Stimulated activated CD4-positive, alpha-beta T cell treated with anti-CD3 and anti-CD28 coated beads, Interleukin-4, amount 100 ng/mL, for 24 hours (primary cell): ENCODE data around the gene KERA.

ENCODE experiments used
- DNase-seq: peaks from one replicate; pipeline ENCODE4 v3.0.0-alpha.2; 2020

Gene KERA

DNA sequence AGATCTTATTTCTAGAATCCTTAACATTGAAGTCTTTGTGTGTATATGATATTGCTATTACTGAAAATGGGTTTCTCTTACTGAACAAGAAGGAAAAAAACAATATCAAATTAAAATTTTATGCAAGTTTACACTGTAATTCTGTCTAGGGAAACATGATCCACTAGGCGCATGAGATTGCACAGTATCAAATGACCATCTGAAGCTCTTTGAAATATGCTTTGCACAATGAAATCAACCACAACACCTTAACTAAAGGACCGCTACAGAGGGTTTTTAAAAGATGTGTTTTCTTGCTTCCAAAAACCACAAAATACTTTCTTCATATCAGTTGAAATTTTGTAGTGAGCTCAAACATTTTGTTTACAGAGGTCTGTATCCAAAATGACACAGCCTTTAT is 15.1 kb upstream of the KERA start:
- no peak for DNase-seq

DNA sequence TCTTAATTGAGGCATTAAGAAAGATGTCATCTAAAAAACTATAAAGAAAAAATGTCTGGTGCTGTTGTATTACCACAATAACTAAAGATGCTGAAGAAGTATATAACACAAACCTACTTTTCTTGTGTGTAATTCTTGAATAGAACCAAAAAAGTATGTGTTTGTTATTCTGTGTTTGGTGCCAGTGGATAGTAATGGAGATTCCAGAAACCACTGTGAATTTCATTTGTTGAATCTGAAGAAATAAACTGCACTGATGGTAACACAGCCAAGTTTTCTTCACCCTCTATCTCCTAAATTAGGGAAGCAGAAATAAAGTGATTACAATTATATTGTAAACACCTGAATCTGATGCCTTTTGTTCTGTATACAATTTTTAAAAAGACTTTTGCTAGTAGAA is 13.1 kb upstream of the KERA start:
- no peak for DNase-seq

GRCh38 chr12:91065396-91065795 is 7.6 kb upstream of the KERA start:
- no peak for DNase-seq

- no peak for DNase-seq
These were observed 6.8 kb upstream of the KERA start for GRCh38 chr12:91064640-91065039.

- DNase-seq: no peak
These were observed 3.3 kb upstream of the KERA start for GRCh38 chr12:91061091-91061490.

GRCh38 chr12:91059211-91059610 is 1.4 kb upstream of the KERA start:
- no peak for DNase-seq

DNA sequence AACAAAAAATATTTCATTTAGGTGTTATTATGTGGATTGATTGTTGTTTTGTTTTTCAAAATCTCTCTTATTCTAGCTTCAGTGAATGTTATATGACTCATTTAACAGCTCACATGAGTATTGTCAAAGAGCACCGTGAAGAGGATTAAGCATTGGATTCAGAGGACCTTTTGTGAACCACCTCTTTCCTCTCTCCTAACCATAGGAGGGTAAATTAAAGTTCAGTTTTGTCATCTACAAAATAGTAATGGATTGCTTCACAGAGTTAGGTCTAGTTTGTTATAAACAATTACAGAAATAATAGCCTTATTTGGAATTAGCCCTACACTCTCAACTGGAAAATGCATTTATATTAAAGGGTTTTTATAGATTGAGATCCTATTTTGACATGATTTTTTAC is 962 bp upstream of the KERA start:
- no peak for DNase-seq

GRCh38 chr12:91056488-91056887 is 1.3 kb downstream of the KERA start:
- DNase-seq: no peak

DNA sequence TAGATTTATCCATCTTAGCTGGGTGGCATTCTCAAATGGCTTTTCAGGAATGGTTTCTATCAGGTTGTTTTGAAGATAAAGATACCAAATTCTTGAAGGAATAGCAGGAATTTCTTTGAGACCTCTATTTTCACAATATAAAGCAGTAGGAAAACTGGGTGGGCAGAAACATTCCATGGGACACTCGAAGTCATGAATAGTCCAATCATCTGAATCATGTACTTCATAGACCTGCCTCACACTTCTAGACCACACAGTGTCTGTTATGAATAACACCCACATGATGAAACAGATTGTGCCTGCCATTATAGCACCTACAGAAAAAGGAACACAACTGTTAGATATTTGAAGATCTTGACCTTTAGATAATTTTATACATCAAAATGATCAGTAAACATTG is 1.8 kb downstream of the KERA start:
- no peak for DNase-seq

DNA sequence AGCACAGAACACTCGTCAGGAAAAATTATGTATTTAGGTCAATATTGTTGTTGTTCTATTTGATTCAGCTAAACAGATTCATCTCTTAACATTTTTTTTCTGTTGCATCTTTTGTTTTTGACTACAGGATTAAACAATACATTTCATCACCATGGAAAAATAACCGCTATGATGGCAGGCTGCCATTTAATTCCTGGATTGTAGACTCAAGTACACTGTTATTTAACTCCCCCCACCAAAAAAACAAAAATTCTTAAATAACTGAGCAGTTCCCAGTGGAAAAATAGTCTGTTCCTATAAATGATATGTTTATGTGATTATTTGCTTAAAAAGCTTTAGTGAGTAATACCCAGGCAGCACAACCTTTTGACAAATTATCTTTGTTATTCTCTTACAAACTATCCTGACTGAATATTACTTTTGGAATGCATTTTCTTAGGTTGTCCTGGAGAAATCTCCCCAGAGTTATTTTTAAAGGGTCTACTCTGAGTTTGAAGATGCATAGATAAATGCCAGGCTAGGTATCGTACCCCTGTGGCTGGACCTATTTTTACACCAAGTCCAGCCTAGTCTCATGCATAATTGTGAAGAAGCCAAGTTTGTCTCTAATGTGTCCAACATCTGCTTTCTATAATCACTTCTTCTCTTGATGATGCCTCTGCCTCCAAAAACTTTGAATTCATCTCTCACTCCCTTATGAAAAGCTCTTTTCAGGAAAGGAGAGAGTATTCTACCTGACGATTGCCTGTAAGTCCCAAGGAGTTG is 3.7 kb downstream of the KERA start:
- DNase-seq: no peak

DNA sequence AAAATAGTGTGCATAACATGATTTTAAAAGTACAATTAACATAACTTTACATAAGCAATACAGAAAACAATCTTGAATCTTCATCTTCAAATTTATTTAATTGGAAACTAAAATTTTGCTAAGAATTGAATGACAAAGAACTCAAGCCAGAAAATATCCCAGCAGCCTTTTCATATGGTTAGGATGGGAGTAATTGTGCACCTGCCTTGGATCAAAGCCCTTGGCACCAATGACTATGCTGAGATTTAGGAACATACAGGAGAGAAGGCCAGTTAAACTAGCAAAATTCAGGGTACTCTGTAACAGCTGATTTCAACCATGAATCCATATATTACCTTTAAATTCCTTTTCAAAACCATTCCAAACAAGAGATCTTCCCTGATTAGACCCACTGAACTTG is 5.8 kb downstream of the KERA start:
- DNase-seq: no peak

GRCh38 chr12:91044586-91044985 is 13.2 kb downstream of the KERA start:
- no peak for DNase-seq

GRCh38 chr12:91043408-91043807 is 14.4 kb downstream of the KERA start:
- DNase-seq: no peak

DNA sequence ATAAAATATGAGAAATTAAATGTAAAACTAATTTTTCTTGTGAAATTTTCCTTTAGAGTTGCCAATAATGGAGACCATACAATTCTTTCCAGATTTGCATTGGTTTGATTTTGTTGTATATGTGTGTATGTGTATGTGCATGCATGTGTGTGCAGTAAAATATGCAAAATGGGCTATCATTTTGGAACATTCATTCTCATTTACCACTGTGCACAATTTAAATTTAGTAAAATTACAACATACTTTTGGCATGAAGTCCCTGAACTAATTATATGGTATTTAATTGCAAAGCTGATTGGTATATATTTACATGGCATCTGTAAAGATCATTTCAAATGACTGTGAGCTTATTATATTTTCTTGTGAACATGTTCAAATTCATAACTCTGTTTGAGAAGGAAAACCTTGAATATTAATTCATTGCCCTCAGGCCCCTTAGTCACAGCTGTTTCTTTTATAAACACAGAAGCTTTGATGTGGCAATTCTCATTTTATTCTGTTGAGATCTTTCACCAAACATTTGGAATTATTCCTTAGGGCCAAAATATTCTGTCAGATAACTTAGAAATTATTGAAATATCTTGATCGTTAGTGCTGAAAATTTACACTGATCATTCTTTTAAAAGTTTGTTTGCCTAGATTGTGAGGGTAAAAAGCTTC is 17.6 kb downstream of the KERA start:
- DNase-seq: no peak

DNA sequence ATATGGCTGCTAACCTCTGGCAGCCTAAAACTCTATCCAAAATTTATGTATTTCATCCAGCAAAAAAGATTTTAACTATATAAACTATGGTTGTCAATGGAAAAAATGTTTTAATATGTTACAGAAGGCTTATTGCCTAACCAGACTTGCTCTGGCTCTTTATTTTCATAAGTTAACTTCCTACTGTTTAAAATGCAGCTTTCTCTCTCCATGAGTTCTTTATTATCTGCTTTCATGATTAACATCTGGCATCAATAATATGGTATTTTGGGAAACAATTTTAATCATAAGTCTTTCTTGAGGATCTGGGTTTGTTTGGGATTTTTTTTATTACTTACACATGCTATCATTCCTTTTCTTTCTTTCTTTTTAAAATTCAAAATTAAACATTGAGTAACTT is 20.5 kb downstream of the KERA start:
- no peak for DNase-seq

- no peak for DNase-seq
These were observed 24.6 kb downstream of the KERA start for GRCh38 chr12:91033251-91033650.

- DNase-seq: no peak
These were observed 34.4 kb downstream of the KERA start for GRCh38 chr12:91023326-91024004.

- DNase-seq: no peak
These were observed 36.7 kb downstream of the KERA start for GRCh38 chr12:91021076-91021475.

GRCh38 chr12:91019455-91019854 is 38.4 kb downstream of the KERA start:
- no peak for DNase-seq

DNA sequence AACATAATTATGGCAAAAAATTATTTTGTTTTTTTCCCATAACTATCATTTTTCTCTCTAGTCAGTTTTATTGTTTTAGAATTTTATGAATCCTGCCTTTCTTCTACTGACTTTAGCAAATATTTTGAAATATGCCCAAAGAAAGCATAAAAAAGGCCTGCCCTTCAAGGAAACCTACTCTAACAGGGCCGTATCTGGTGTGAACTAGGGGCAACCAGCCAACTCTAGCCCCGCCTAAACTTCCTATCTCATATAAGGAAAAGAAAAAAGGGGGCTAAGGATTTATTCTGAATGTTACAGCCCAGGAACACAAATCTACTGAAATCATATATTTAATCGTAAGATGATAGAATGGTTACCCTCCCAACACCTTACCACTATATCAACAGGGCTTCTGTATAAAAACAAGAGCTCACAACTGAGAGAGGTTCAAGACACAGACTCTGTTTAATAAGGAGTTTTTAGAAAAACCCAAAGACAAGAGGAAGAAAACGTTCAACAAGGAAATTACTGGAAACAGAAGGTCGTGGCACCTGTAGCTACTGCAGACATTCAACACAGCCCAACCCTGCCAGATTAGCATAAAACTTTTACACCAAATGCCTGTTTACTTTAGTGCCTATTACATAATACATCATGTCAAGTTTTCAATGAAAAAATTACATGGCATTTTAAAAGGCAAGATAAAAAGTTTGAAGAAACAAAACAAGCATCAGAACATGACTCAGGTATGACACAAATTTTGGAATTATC is 40.1 kb downstream of the KERA start:
- DNase-seq: no peak

GRCh38 chr12:91017043-91017442 is 40.8 kb downstream of the KERA start:
- no peak for DNase-seq

- no peak for DNase-seq
These were observed 48.4 kb downstream of the KERA start for GRCh38 chr12:91009319-91009950.
